Right atrium auricular region (tissue), 2 donors: ENCODE data around the gene DDX51. TPM values are rescaled to one million over a fixed set of nuclear protein-coding genes. Genes with fewer than 3 reads are reported as not detected.

Experiments
- DNase-seq: peaks from one replicate; pipeline ENCODE4 v3.0.0-alpha.2; 2019; ENCODE audit warnings: low spot score
- H3K27ac ChIP-seq, 2 donors: fragments of 200-600 bp; sonication (generic); 1 replicate in 1 of 2; 2 replicates in 1 of 2; pipeline ENCODE4 v1.5.1; 2016 to 2019
- H3K27me3 ChIP-seq, 2 donors: fragments of 200-600 bp; sonication (generic); one replicate each; pipeline versions ENCODE4 v1.5.1 to v1.6.0; 2017 to 2019
- H3K36me3 ChIP-seq: fragments of 200-600 bp; sonication (generic); one replicate; pipeline ENCODE4 v1.5.1; 2016
- H3K4me1 ChIP-seq, 2 donors: fragments of 200-600 bp; sonication (generic); one replicate each; pipeline versions ENCODE4 v1.5.1 to v1.6.0; 2017 to 2019
- H3K4me3 ChIP-seq, 2 donors: fragments of 200-600 bp; sonication (generic); 1 replicate in 1 of 2; 2 replicates in 1 of 2; pipeline ENCODE4 v1.5.1; 2017 to 2019; ENCODE audit warnings: mild to moderate bottlenecking in 1 of 2, moderate library complexity in 1 of 2
- H3K9me3 ChIP-seq, 2 donors: fragments of 200-600 bp; sonication (generic); one replicate each; pipeline ENCODE4 v1.5.1; 2019
- total RNA-seq, 2 donors: library from RNA; depleted of rRNA; stranded (reverse); fragments of >200 nt; gene quantifications; one replicate each; pipeline ENCODE4 v1.1.0, GENCODE V29; 2016
- TF ChIP-seq, protein P1 (sequence below), 2 donors: fragments of 200-600 bp; sonication (generic); IDR thresholded peaks; one replicate each; pipeline ENCODE4 v1.5.1; 2019; ENCODE audit warnings: antibody characterized with exemption in 2 of 2

DDX51 gene
- total RNA-seq, 2 donors from 2014 or later: 6.6 to 8.0 TPM

DNA sequence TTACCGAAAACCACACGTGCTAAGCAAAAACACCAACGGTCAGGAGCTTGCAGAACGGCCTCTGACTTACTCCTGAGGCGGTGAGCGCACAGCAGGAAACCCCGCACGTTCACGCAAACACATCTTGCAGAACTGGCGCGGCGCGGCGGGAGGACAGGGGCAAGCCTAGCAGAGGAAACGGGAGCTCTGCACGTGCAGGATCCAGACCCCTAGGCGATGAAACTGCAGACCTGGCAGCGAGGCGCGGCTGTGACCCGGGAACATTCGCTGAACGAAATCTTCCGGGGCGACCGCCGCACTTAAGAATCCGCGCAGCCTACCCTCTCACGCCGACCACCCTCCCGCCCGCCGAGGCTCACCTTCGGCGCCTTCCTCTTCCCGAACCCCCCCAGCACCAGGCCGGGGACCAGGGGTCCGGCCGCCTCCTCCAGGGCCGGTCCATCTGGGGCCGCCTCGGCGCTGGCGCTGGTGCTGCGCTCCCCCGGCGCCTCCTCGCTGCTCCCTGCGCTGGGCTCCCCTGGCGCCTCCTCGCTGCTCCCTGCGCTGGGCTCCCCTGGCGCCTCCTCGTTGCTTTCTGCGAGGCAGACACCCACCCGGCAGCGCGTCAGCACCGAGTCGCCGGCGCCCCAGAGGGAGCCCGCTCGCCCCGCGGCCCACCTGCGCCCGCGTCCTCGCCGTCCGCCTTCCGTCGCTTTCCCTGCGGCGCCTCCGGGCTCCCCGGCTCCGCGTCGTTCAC is 615 bp downstream of the DDX51 start:
- peaks cover 39% of the 10 kb centered on the region for H3K36me3 ChIP-seq
- peak overlapping the region in 1 of 2 donors; percentile 44 for H3K27ac ChIP-seq
- DNase-seq: no peak
- peaks cover 0 to 24% of the 10 kb centered on the region in 2 donors for H3K4me1 ChIP-seq
- no peaks in the 10 kb centered on the region for H3K9me3 ChIP-seq
- H3K4me3 ChIP-seq: peak overlapping the region; percentile 87 to 99
- TF ChIP-seq, protein P1, sequence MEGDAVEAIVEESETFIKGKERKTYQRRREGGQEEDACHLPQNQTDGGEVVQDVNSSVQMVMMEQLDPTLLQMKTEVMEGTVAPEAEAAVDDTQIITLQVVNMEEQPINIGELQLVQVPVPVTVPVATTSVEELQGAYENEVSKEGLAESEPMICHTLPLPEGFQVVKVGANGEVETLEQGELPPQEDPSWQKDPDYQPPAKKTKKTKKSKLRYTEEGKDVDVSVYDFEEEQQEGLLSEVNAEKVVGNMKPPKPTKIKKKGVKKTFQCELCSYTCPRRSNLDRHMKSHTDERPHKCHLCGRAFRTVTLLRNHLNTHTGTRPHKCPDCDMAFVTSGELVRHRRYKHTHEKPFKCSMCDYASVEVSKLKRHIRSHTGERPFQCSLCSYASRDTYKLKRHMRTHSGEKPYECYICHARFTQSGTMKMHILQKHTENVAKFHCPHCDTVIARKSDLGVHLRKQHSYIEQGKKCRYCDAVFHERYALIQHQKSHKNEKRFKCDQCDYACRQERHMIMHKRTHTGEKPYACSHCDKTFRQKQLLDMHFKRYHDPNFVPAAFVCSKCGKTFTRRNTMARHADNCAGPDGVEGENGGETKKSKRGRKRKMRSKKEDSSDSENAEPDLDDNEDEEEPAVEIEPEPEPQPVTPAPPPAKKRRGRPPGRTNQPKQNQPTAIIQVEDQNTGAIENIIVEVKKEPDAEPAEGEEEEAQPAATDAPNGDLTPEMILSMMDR (IDR thresholded peaks at IDR 0.05): no peak
- H3K27me3 ChIP-seq: no peaks in the 10 kb centered on the region

DNA sequence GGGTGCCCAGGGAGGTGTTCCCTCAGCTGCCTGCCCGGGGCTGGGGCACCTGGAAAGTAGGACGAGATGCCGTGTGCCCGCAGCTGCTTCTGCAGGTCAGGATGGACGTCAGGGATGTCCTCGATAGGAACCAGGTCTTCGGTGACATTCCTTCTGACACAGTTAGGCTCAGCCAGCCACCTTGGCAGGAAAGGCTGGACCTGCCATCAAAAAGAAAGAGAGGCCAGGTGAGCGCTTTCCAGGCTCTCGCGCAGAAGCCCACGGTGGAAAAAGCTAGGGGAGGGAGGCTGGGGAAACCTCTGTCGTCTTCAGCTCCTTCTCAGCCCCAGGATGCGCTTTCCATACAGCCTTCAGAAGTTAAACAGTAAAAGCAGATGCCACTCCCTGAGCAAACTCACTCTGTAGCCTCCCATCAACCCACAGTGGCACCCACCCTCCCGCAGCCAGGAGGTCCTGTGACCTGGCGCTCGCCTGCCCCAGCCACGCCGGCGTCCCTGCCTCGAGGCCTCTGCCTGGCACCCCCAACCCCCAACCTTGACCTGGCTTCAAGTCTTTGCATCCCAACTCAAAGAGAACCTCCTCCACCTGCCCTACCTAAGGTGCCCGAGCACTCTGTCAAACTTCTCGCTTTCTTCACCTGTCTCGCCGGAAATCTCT is 1.3 kb downstream of the DDX51 start:
- TF ChIP-seq, protein P1 (IDR thresholded peaks at IDR 0.05): no peak
- Histone ChIP-seq H3K4me3 (peak overlapping the region; percentile 87 to 99), H3K27me3 (no peaks in the 10 kb centered on the region), H3K4me1 (peaks cover 0 to 24% of the 10 kb centered on the region in 2 donors), H3K36me3 (peaks cover 39% of the 10 kb centered on the region), H3K9me3 (no peaks in the 10 kb centered on the region), H3K27ac (no peak overlapping the region)
- no peak for DNase-seq

DNA sequence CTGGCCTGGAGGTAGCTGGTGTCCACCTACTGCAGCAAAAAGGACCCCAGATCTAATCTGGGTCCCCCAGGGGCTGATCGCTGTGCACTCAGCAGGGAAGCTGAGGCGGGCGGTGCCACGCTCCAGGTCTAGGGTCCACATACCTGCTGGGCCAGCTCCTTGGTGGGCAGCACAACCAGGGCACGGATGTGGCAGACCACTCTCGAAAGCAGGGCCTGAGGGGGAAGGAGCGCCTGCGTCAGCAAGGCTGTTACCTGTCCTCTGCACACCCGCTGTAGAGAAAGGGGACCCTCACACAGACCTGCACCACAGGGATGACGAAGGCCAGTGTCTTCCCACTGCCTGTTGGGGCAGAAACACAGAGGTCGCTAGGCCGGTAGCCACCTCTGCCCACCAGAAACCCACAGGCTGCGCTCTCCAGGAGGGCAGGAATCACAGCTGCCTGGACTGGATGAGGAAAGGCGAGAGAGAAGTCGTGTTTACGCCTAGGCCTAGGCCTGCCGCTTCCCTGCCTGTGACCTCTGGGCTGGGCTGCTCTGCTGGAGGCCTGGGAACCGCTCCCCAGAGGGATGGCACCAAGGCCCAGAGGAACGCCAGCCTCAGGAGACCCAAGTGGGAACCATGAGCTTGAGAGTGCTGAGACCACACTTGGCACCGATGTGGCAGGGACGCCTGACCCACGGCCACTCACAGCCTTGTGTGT is 2.0 kb downstream of the DDX51 start:
- Histone ChIP-seq H3K36me3 (peaks cover 39% of the 10 kb centered on the region), H3K4me3 (no peak overlapping the region), H3K9me3 (no peaks in the 10 kb centered on the region), H3K27me3 (no peaks in the 10 kb centered on the region), H3K4me1 (peaks cover 0 to 24% of the 10 kb centered on the region in 2 donors), H3K27ac (no peak overlapping the region)
- no peak for DNase-seq
- TF ChIP-seq, protein P1 (IDR thresholded peaks at IDR 0.05): no peak

DNA sequence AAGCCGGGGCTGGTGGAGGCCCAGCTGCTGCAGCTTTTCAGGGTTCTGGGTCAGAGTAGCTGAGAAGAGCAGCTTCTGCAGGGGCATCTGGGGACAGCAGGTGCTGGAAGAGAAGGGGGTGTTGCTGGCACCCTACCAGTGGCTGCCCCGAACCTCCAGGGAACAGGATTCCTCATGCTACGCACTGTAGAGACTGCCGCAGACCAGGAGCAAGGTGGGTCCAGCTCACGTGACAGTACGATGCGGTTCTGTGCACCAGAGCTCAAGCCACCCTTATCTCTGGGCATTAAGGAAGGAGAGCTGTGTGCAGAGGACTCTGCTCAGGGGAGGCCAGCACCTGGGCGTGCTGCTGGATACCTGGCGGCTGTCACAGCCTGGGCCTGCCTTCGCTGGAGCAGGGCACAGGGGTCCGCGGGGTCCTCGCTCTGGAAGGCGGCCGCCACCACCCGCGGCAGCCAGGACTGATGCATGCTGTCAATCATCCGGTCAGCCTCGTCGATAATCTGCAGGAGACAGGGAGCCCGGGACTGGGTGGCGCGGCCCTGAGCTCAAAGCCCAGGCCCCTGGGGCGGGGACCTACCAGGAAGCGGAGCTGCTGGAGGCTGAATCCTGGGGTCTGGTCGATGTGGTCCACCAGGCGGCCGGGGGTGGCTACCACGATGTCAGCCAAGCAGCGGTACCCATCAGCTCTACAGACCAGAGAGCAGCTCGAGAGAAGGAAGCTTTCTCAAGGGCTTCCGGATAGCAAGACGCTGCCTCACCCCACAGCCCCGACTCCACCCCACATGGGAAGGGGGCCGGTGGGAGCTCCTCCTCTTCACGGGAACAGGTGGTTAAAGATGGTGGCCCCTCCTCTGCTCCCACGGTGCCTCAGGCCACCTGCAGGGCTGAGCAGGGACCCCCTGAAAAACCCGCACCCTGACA is 2.9 kb downstream of the DDX51 start:
- Histone ChIP-seq H3K4me1 (peaks cover 0 to 24% of the 10 kb centered on the region in 2 donors), H3K4me3 (no peak overlapping the region), H3K27ac (no peak overlapping the region), H3K27me3 (no peaks in the 10 kb centered on the region), H3K9me3 (no peaks in the 10 kb centered on the region), H3K36me3 (peaks cover 39% of the 10 kb centered on the region)
- TF ChIP-seq, protein P1 (IDR thresholded peaks at IDR 0.05): no peak
- no peak for DNase-seq

DNA sequence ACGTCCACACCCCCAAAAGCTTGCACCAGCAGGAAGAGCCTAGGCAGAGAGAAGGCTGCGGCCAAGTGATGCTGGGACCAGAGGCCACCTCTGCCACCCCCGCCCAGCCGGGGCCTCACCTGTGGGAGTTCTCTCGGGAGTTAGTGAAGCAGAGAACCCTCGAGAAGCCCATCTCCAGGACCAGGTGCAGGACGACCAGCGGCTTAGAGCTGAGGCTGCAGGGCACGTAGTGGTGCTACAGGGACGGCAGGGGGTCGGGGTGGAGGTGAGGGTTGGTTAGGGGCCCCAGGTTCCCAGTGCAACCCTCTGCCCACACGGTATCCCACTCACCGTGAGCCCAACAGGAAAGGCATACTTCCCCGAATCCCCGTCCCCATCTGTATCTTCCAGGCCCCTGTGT is 3.6 kb downstream of the DDX51 start:
- Histone ChIP-seq H3K4me1 (peaks cover 0 to 21% of the 10 kb centered on the region in 2 donors), H3K27me3 (no peaks in the 10 kb centered on the region), H3K36me3 (peaks cover 39% of the 10 kb centered on the region), H3K9me3 (no peaks in the 10 kb centered on the region), H3K4me3 (no peak overlapping the region), H3K27ac (no peak overlapping the region)
- TF ChIP-seq, protein P1 (IDR thresholded peaks at IDR 0.05): no peak
- DNase-seq: no peak
